Glomerular endothelial cell (primary cell): ENCODE measurements around the gene CDK5RAP2. TPM values are rescaled to one million over a fixed set of nuclear protein-coding genes. Genes with fewer than 3 reads are reported as not detected.
A peak's percentile ranks its signal among the peaks of the same experiment; 100 is the strongest.

Experiments
- DNase-seq: peaks from one replicate; pipeline ENCODE4 v3.0.0-alpha.2; 2011; ENCODE audit warnings: low read depth, low spot score; ENCODE audit errors: extremely low read depth
- total RNA-seq: library from RNA; depleted of rRNA; stranded (reverse); fragments of >200 nt; gene quantifications from 2 replicates; pipeline ENCODE4 v1.2.3, GENCODE V29; 2015

Gene CDK5RAP2
- total RNA-seq, 1 donor from 2014 or later = 30.6 TPM

DNA sequence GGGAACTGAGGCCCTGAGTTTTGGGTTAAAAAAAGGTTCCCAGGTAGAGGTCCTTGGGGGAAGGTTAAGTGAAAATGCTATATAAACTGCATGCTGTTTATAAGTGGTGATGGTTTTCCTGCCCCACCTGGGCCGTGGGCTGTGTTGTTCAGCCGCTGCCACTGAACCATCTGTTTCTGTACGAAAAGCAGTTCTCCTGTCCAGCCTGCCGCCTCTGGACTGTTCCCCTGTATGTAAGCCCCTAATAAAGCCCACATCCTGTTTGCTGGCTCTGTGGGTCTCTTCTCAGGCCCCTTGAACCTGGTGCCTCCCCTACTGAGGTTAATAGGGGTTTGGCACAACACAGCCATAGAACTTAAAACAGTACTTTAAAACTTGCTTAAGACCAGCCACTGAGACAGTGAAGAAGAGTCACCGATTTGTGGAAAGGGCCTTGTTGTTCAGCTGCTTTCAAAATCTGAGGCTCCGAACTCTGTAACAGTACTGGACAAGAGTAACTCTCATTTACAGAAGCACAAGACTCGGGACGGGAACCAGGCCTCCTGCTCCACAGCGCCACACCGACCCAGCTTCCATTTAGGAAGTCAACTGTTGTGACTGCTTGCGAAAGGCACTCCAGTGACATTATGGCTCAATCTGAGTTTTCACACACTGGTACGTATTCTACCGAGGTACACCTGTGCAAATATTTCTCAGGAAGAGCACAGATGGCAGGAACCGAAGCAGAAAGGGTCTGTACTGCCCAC lies 192.5 kb downstream of the CDK5RAP2 start:
- no peak for DNase-seq

GRCh38 chr9:120386390-120387131 lies 193.4 kb downstream of the CDK5RAP2 start:
- DNase-seq = peak; percentile 9

DNA sequence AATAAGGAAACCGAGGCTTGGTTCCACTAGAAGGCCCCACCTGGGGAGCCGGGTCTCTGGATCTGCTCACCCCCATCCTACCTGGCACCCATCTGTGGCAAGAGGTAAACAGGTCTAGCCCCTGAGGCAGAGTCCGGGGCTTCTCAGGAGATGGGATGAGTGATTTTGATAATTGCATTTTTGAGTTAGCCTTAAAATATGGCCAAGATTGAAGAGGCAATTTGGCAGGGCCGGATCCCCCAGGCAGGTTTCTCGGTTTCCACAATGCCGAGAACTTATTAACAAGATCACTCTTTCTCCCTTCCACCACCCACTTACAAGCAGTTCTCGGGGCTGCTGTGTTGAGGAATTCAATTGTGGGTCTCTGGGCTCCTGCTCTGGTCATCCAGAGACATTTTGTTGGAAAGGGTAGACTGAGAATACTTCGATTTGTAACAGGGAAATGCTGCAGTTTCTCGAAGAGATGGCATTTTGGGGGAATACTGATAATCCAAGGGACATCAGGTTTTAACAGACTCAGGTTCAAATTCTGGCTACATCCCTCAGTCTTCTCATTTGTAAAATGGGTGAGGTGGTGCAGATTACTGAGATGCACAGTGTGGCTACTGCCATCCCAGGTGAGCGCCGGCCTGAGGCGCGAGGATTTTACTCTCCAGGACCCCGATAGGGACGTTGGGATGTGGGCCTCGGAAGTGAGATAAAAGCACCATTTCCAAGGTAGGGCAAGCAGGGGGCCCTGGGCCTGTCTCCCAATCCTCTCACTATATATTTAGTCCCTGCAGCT lies 194.2 kb downstream of the CDK5RAP2 start:
- no peak for DNase-seq

DNA sequence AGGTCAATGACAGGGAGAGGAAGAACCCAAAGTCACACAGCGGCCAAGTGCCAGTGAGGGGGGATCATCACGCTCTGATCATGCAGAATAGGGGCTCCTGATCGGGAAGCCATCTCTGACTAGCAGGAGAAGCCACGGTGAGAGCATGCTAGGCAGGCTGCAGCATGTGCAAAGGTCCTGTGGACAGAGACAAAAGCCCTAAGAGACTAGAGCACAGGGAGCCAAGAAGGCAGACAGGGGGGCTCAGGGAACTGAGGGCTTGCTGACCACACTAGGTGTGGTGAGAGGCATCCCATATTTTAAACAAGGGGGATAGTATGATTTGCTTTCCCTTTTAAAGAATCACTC lies 195.1 kb downstream of the CDK5RAP2 start:
- DNase-seq = no peak

DNA sequence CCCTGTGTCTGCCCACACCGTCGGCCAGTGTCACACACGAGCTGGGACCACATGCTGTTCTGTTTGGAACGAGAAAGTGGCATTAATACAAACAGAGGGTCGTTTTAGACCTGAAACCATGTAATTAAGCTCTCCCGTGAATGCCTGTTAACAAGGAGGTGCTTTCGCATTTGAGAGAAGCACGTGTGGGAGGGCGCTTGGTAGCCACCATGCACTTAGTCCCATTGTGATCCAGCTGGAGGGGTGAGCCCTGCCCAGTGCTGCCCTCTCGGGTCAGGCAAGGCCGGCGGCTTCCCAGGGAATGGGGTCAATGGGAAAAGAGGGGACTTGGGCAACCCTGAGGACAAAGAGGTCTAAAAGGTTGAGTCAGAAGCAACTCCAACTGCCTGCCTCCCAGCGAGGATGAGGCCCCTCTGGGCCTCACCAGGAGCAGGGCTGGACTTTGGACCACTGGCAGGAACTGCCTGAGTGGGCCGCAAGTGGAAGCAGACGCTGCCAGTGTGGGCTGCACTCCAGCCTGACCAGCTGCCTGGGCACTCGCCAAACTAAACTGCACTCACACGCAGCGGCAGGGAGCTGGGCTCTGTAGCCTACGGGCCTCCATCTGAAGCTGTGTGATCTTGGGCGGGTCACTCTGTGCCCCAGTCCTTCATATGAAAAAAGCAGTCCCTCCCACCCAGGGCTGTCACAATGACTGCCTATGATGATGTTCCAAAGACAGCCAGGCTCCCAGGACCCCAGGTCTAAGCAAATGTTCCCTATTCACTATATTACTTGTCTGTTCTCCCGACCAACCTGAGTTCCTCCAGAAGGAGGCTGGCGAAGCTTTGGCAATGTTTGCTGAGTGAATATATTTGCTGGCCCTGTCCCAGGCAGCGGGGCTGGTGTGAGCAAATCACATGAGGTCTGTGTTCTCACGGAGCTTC lies 195.7 kb downstream of the CDK5RAP2 start:
- DNase-seq = no peak

GRCh38 chr9:120383611-120383998 lies 196.4 kb downstream of the CDK5RAP2 start:
- no peak for DNase-seq

DNA sequence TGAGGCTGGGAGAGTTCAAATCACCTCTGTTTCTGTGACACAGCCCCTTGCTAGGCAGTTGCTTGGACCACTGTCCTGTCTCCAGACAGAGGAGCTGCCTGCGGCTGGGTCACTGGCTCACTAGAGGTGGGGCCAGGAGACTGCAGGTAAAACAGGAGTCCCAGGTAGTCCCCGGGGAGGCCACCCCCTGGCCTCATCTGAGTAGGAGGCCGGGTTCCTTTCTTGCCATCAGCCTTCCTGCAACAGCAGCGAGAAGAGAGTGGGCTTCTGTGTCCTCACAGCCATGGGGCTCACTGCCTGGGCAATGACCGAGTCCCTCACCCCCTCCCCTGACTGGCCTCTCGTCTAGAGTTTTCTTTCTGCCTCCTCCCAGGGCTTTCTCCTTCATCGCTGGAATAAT lies 197.5 kb downstream of the CDK5RAP2 start:
- DNase-seq = no peak

DNA sequence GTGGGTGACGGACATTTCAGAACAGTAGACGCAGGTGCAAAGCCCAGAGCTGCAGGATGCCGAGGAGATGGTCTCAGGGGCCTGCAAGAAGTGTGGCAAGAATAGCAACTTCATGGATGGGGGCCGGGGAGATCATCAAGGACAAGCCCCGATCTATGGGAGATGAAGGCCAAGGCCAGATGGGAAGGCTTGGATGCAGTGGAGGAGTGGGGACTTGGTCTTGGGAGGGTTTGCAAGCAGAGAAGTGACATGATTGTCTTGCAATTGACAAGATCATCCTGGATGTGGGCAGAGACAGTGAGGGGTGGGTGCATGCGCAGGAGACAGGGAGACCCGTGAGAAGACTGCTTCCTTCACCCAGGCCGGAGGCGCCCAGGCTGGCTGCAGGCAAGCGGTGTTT lies 198.1 kb downstream of the CDK5RAP2 start:
- no peak for DNase-seq

DNA sequence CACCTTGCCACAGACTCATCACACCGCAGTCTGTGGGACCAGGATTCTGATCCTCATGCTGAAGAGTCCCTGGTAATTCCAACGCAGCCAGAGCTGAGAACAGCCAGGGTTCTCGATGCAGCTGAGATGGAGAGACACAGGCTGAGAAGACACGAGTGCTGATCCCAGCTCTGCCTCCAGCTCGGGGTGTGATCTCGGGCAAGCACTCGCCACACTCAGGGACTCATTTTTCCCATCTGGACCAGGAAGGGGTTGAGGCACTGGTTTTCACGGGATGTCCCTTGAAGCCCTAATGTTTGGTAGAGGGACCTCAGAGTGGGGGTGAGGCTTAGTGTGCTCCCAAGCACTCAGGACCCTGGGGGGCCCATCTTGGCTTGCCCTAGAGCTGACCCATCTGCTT lies 200.4 kb downstream of the CDK5RAP2 start:
- DNase-seq = no peak

- no peak for DNase-seq
Observed at GRCh38 chr9:120378680-120379079, 201.3 kb downstream of the CDK5RAP2 start.

DNA sequence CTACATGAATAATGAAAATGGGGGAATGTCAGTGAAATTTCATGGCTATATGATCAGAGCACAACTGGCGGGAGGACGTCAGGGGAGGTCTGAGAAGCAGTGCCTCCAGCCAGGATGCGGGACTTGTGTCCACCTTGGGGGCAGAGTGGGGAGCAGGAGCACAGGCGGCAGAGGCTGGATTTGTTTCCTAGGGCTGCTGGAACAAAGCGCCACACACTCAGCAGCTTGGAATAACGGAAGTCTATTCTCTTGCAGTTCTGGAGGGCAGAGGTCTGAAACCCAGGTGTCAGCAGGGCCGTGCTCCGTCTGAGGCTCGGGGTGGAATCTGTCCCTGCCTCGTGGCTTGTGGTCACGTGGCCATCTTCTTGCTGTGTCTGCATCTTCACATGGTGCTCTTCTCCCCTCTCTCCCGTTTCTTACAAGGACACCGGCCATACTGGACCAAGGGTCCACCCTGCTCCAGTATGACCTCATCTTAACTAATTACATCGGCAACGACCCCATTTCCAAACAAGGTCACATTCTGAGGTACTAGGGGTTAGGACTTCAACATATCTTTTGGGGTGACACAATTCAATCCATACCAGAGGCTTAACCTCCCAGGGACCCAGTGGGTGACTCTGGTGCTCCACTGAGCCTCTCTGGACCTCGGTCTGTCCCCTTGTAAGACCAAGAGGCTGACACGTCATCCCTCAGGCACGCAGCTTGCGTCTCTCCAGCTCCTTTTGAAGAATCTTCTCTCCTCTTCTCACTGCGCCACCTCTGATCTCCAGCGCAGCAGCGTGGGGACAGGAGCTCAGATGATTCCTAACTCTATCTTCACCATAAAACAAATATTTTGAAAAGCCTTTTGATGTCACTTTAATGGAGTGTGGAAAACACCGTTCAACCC lies 202.5 kb downstream of the CDK5RAP2 start:
- DNase-seq = no peak

- no peak for DNase-seq
Observed at GRCh38 chr9:120376101-120376500, 203.9 kb downstream of the CDK5RAP2 start.

GRCh38 chr9:120375316-120375715 lies 204.7 kb downstream of the CDK5RAP2 start:
- no peak for DNase-seq

GRCh38 chr9:120374817-120375216 lies 205.2 kb downstream of the CDK5RAP2 start:
- no peak for DNase-seq

DNA sequence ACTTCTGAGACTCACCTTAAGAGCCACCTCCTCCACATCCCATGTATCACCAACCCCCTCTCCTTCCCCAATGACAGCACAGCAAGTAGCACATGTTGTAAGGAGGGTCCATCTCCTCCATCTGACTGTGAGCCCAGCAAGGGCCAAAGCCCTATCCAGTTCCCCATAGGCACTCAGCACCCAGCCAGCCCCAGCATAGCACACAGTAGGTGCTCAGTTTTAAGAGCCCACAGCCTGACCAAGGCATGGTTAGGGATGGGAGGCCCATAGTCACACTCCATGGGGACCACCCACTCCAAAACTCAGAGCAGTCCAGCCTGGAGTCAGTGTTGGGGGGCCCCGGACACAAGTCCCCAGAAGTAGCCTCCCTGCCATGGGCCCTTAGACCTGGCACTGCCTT lies 205.7 kb downstream of the CDK5RAP2 start:
- no peak for DNase-seq

DNA sequence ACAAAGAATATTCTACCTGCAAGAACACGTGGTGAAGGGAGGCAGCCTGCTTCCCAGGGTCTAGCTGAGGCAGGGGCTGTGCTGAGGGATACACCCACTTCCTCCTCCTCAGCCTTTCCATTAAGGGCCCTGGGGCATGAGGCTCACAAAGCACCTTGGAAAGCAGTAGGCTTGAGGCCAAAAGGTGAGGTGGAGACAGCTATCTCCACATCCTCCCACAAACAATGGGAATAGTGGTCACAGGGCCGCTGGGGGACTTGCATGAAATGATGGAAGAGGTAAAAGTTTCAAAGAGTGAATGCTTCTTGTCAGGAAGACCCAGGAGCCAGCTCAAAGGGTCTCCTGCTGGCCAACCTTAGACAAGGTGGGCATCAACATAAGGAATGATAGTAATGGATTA lies 207.9 kb downstream of the CDK5RAP2 start:
- no peak for DNase-seq

DNA sequence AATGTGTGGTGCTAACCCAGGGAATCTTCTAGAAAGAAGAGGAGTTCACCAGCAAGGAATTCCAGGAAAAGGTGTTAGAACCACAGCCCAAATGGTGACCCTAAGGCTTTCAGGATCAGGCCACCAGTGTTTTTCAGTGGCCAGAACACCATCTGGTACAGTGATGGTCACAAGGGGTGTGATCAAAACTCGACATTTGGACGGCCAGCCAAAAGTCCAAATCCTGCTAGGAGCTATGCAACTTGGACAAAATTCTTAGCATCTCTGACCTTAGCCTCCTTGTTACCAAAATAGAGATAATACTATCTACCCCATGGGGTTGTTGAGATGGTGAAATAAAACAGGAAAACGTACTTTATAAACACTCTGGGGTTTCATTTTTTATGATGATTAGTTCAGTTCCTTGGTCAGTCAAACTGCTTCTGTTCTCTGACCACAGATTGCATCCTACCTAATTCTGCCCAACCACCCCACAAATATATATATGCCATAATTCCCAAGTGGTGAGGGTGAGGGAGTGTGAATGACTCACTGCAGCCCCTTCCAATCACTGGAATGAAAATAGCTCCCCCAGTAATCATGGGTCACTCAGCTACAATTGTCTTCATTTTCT lies 210.3 kb downstream of the CDK5RAP2 start:
- DNase-seq = no peak

DNA sequence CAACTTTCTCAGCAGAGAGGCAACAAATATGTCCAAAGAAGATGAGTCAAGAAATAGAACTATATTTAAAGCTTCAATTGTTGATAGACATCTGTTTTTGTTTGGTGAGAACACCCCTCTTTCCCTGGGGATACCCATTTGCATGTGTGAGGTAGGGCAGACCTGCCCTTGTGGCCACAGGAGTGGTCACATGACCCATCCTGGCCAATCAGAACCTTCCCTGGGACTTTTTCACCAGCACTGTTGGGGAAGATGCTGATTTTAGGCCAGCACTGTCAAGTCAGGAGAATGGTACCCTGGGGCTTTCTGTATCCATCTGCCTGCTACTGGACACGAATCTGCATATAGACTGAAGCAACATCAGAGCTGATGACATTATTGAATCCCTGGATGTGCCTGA lies 211.2 kb downstream of the CDK5RAP2 start:
- no peak for DNase-seq

- DNase-seq = peak; percentile 77
Observed at GRCh38 chr9:120366644-120367019, 213.3 kb downstream of the CDK5RAP2 start.
